ENCODE data around the gene NR1I3. TPM values are rescaled to one million over a fixed set of nuclear protein-coding genes. Genes with fewer than 3 reads are reported as not detected.

The NR1I3 gene
- total RNA-seq, 1 experiment from 2014 or later: not detected

DNA sequence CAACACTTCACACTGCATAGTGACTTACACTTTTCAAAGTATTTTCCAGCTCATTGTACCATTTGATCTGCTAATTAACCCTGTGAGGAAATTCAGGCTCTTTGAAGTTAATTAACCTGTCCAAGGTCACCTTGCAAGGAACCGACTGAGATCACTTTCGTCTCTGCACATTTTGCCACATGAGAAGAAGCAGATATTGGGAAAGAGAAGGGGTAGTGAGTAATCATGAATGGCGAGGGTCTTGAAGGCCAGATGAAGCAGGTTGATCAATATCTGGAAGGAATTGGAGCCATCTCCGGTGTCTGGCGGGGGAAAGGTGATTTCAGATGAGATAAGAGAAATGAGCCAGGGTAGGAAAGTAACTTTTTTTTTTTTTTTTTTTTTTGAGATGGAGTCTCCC, 18.0 kb downstream of the NR1I3 start:
- no peak overlapping the region for H3K27ac ChIP-seq
- ChIA-PET CTCF (no interaction called here), POLR2A (ENCODE audit: unreplicated experiment) (no interaction called here)
- H3K9me3 ChIP-seq (ENCODE audit: insufficient read depth, low read depth): no peaks in the 10 kb centered on the region
- no peaks in the 10 kb centered on the region for H3K27me3 ChIP-seq (ENCODE audit: insufficient read depth, low read depth)
- no peak for DNase-seq
- no peaks in the 10 kb centered on the region for H3K9me2 ChIP-seq (ENCODE audit: insufficient read depth)
- H3K4me2 ChIP-seq: no peak overlapping the region
- no peak overlapping the region for H3K4me3 ChIP-seq
- H3K79me2 ChIP-seq (ENCODE audit: low read depth): no peaks in the 10 kb centered on the region
- BruUV-seq (replicated peaks): no TSS peak
- no peak overlapping the region for H2AFZ ChIP-seq
- H4K20me1 ChIP-seq (ENCODE audit: insufficient read depth): no peaks in the 10 kb centered on the region
- no peak for TF ChIP-seq EZH2 (IDR thresholded peaks at IDR 0.05; ENCODE audit: low read depth)
- TF ChIP-seq, protein P1, sequence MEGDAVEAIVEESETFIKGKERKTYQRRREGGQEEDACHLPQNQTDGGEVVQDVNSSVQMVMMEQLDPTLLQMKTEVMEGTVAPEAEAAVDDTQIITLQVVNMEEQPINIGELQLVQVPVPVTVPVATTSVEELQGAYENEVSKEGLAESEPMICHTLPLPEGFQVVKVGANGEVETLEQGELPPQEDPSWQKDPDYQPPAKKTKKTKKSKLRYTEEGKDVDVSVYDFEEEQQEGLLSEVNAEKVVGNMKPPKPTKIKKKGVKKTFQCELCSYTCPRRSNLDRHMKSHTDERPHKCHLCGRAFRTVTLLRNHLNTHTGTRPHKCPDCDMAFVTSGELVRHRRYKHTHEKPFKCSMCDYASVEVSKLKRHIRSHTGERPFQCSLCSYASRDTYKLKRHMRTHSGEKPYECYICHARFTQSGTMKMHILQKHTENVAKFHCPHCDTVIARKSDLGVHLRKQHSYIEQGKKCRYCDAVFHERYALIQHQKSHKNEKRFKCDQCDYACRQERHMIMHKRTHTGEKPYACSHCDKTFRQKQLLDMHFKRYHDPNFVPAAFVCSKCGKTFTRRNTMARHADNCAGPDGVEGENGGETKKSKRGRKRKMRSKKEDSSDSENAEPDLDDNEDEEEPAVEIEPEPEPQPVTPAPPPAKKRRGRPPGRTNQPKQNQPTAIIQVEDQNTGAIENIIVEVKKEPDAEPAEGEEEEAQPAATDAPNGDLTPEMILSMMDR (conservative IDR thresholded peaks at IDR 0.05): no peak
- no peaks in the 10 kb centered on the region for H3K36me3 ChIP-seq (ENCODE audit: low read depth)
- peaks cover 7% of the 10 kb centered on the region; the same call in 1 of the 2 replicates for H3K4me1 ChIP-seq (replicated peaks; ENCODE audit: insufficient read depth)
- peaks cover 5% of the 10 kb centered on the region; the same call in 1 of the 2 replicates for H3F3A ChIP-seq (ENCODE audit: insufficient read depth, low read depth)
- intact Hi-C loops (cut with micrococcal nuclease; ENCODE audit: unreplicated experiment): loop anchor here (10.0 kb wide), 1 partner anchor 545 kb away; the partner anchor contains the start of gene ATF6

DNA sequence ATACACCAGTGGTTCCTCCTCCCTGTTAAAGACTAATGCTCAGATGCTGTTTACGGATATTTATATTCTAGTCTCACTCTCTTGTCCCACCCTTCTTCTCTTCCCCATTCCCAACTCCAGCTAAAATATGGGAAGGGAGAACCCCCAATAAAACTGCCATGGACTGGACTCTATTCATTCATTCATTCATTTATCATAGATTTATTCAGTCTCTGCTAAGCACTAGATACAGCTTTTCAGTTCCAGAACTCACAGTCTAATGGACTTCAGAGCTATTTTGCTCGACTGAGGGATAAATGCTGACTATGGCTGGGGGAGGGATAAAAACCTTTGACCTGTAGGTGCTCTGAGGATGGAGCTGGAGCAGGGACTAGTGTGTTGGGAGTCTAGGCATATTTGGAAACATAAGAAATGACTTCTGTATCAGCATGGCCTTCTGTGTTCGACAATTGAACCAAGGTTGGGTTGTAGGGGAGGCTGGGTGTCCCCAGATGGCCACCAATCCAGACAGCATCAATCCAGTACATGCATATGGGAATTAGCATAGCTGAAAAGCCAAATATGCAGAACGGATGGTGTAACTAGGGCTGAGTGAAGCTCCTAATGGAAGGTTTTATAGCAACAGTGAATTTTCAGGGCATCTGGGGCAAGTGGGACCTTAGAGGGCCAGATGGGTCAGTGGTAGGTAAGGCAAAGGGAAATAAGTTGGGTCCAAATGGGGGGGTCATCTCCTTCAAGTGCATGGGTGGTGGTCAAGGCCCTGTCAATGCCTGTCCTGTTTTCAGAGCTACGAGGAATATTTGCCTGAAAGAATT, 18.7 kb downstream of the NR1I3 start:
- Histone ChIP-seq H3K4me2 (no peak overlapping the region), H3K4me3 (no peak overlapping the region), H2AFZ (no peak overlapping the region), H3K27me3 (ENCODE audit: insufficient read depth, low read depth) (no peaks in the 10 kb centered on the region), H3K9me2 (ENCODE audit: insufficient read depth) (no peaks in the 10 kb centered on the region), H3K79me2 (ENCODE audit: low read depth) (no peaks in the 10 kb centered on the region), H3K27ac (no peak overlapping the region), H3K4me1 (replicated peaks; ENCODE audit: insufficient read depth) (peaks cover 7% of the 10 kb centered on the region; the same call in 1 of the 2 replicates), H3K9me3 (ENCODE audit: insufficient read depth, low read depth) (no peaks in the 10 kb centered on the region), H4K20me1 (ENCODE audit: insufficient read depth) (no peaks in the 10 kb centered on the region), H3K36me3 (ENCODE audit: low read depth) (no peaks in the 10 kb centered on the region), H3F3A (ENCODE audit: insufficient read depth, low read depth) (peaks cover 5% of the 10 kb centered on the region; the same call in 1 of the 2 replicates)
- CTCF ChIA-PET: no interaction called here
- TF ChIP-seq, protein P1 (conservative IDR thresholded peaks at IDR 0.05): no peak
- no peak for TF ChIP-seq EZH2 (IDR thresholded peaks at IDR 0.05; ENCODE audit: low read depth)
- POLR2A ChIA-PET (ENCODE audit: unreplicated experiment): interaction anchor here (0.6 kb wide), 1 partner anchor 201 kb away, joined by 3 read pairs; no protein-coding TSS in a partner anchor
- DNase-seq: no peak
- no TSS peak for BruUV-seq (replicated peaks)
- intact Hi-C loops (cut with micrococcal nuclease; ENCODE audit: unreplicated experiment): no loop called here

DNA sequence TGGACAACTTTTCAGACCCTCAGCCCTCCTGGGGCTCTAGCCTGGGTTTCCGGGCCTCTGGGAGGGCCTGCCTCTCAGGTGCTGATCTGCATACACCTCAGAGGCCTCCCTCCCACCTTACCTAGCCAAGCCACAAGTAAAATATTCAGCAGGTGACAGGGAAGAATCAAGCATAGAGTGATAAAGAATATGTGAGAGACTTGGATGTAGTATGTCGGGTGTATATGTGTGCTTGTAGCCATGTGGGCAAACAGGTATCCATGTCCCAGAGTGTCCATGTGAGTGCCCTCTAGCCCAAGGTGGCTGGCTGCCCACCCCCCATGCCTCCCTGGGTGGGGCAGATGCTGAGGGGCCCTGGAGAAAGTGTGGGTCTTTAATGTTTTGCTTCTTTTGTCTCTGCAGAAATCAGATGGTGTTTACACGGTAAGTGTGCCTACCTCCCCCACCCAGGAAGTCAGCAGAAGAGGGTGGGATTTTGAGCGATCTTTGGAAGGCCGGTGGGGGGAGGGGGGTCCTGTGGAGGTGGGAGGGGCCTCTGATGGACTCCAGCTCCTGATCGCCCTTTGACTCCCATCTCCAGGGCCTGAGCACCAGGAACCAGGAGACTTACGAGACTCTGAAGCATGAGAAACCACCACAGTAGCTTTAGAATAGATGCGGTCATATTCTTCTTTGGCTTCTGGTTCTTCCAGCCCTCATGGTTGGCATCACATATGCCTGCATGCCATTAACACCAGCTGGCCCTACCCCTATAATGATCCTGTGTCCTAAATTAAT, 19.5 kb downstream of the NR1I3 start:
- intact Hi-C loops (cut with micrococcal nuclease; ENCODE audit: unreplicated experiment): no loop called here
- Histone ChIP-seq H3K9me3 (ENCODE audit: insufficient read depth, low read depth) (no peaks in the 10 kb centered on the region), H3F3A (ENCODE audit: insufficient read depth, low read depth) (peaks cover 5% of the 10 kb centered on the region; the same call in 1 of the 2 replicates), H3K79me2 (ENCODE audit: low read depth) (no peaks in the 10 kb centered on the region), H3K27ac (no peak overlapping the region), H3K27me3 (ENCODE audit: insufficient read depth, low read depth) (no peaks in the 10 kb centered on the region), H4K20me1 (ENCODE audit: insufficient read depth) (no peaks in the 10 kb centered on the region), H3K4me2 (no peak overlapping the region), H2AFZ (no peak overlapping the region), H3K4me3 (no peak overlapping the region), H3K36me3 (ENCODE audit: low read depth) (peaks cover 4% of the 10 kb centered on the region), H3K9me2 (ENCODE audit: insufficient read depth) (no peaks in the 10 kb centered on the region), H3K4me1 (replicated peaks; ENCODE audit: insufficient read depth) (peaks cover 7% of the 10 kb centered on the region; the same call in 1 of the 2 replicates)
- no peak for TF ChIP-seq EZH2 (IDR thresholded peaks at IDR 0.05; ENCODE audit: low read depth)
- TF ChIP-seq, protein P1 (conservative IDR thresholded peaks at IDR 0.05): no peak
- no peak for DNase-seq
- ChIA-PET POLR2A (ENCODE audit: unreplicated experiment) (interaction anchor here (0.6 kb wide), 1 partner anchor 200 kb away, joined by 3 read pairs; no protein-coding TSS in a partner anchor), CTCF (no interaction called here)
- BruUV-seq (replicated peaks): no TSS peak

All from PC-9 (cell line).